ENCODE measurements around the gene SLIT3. TPM values are rescaled to one million over a fixed set of nuclear protein-coding genes. Genes with fewer than 3 reads are reported as not detected.

SLIT3 gene
- total RNA-seq, 2 donors from 2014 or later, result 6.6 to 6.7 TPM

- intact Hi-C loops (cut with DNase I), result no loop called here
- Histone ChIP-seq H3K4me3 (no peak overlapping the region), H3K36me3 (replicated peaks in 1 of 2; ENCODE audit: insufficient read depth in 1 of 2, low read depth in 2 of 2) (no peaks in the 10 kb centered on the region), H3K4me1 (no peaks in the 10 kb centered on the region), H3K27ac (no peak overlapping the region), H3K27me3 (no peaks in the 10 kb centered on the region), H3K9me3 (no peaks in the 10 kb centered on the region)
- ATAC-seq (no peak), DNase-seq (peak in 2 of 4 donors; percentile 10 to 38)
- 34 to 36% methylated on average over 3 of the region's 3 CpGs for WGBS, 2 donors
- TF ChIP-seq CTCF (IDR thresholded peaks at IDR 0.05), result no peak
Observed at GRCh38 chr5:169064093-169064492, 236.8 kb downstream of the SLIT3 start.

GRCh38 chr5:169063316-169063953 is 237.5 kb downstream of the SLIT3 start:
- ATAC-seq (no peak), DNase-seq (no peak)
- no peak overlapping the region for H3K27ac ChIP-seq
- H3K36me3 ChIP-seq (replicated peaks in 1 of 2; ENCODE audit: insufficient read depth in 1 of 2, low read depth in 2 of 2), result no peaks in the 10 kb centered on the region
- no peaks in the 10 kb centered on the region for H3K4me1 ChIP-seq
- intact Hi-C loops (cut with DNase I), result no loop called here
- TF ChIP-seq CTCF (IDR thresholded peaks at IDR 0.05) (no peak), POLR2A (IDR thresholded peaks at IDR 0.05) (no peak)
- H3K27me3 ChIP-seq, result no peaks in the 10 kb centered on the region
- 63 to 67% methylated on average over 12 of the region's 12 CpGs for WGBS, 2 donors
- H3K9me3 ChIP-seq, result no peaks in the 10 kb centered on the region
- H3K4me3 ChIP-seq, result no peak overlapping the region

GRCh38 chr5:169062690-169063089 is 238.2 kb downstream of the SLIT3 start:
- TF ChIP-seq POLR2A (IDR thresholded peaks at IDR 0.05) (no peak), CTCF (IDR thresholded peaks at IDR 0.05) (no peak)
- no peaks in the 10 kb centered on the region for H3K9me3 ChIP-seq
- H3K27me3 ChIP-seq, result no peaks in the 10 kb centered on the region
- ATAC-seq (no peak), DNase-seq (no peak)
- no peak overlapping the region for H3K27ac ChIP-seq
- WGBS, 2 donors, result 52 to 59% methylated on average over 2 of the region's 2 CpGs
- H3K36me3 ChIP-seq (replicated peaks in 1 of 2; ENCODE audit: insufficient read depth in 1 of 2, low read depth in 2 of 2), result no peaks in the 10 kb centered on the region
- no peak overlapping the region for H3K4me3 ChIP-seq
- intact Hi-C loops (cut with DNase I), result no loop called here
- no peaks in the 10 kb centered on the region for H3K4me1 ChIP-seq

- intact Hi-C loops (cut with DNase I), result no loop called here
- Histone ChIP-seq H3K9me3 (no peaks in the 10 kb centered on the region), H3K4me3 (no peak overlapping the region), H3K27me3 (no peaks in the 10 kb centered on the region), H3K27ac (no peak overlapping the region), H3K36me3 (replicated peaks in 1 of 2; ENCODE audit: insufficient read depth in 1 of 2, low read depth in 2 of 2) (no peaks in the 10 kb centered on the region), H3K4me1 (no peaks in the 10 kb centered on the region)
- 76 to 82% methylated on average over 8 of the region's 8 CpGs for WGBS, 2 donors
- TF ChIP-seq CTCF (IDR thresholded peaks at IDR 0.05), result no peak
- no peak for TF ChIP-seq POLR2A (IDR thresholded peaks at IDR 0.05)
- DNase-seq, result no peak
- ATAC-seq, result no peak
Observed at GRCh38 chr5:169054506-169054905, 246.4 kb downstream of the SLIT3 start.

GRCh38 chr5:169052207-169052606 is 248.7 kb downstream of the SLIT3 start:
- H3K4me3 ChIP-seq, result no peak overlapping the region
- WGBS, 2 donors, result 70 to 78% methylated on average over 3 of the region's 3 CpGs
- H3K36me3 ChIP-seq (replicated peaks in 1 of 2; ENCODE audit: insufficient read depth in 1 of 2, low read depth in 2 of 2), result no peaks in the 10 kb centered on the region
- H3K4me1 ChIP-seq, result no peaks in the 10 kb centered on the region
- no peaks in the 10 kb centered on the region for H3K9me3 ChIP-seq
- TF ChIP-seq POLR2A (IDR thresholded peaks at IDR 0.05) (no peak), CTCF (IDR thresholded peaks at IDR 0.05) (no peak)
- intact Hi-C loops (cut with DNase I), result no loop called here
- no peak for ATAC-seq
- DNase-seq, result no peak
- H3K27ac ChIP-seq, result no peak overlapping the region
- H3K27me3 ChIP-seq, result no peaks in the 10 kb centered on the region
